GM18502 (cell line): ENCODE measurements around the gene GCNA.

Experiments
- ATAC-seq: cut with Tn5 transposase; IDR thresholded peaks from one replicate; pipeline ENCODE4 v1.9.1; 2021; ENCODE audit warnings: mild to moderate bottlenecking; ENCODE audit not compliant: unreplicated experiment, poor library complexity

The GCNA gene

GRCh38 chrX:71612256-71612655 is 34.0 kb downstream of the GCNA start:
- ATAC-seq: no peak

GRCh38 chrX:71615056-71615455 is 36.8 kb downstream of the GCNA start:
- no peak for ATAC-seq

GRCh38 chrX:71615954-71616353 is 37.7 kb downstream of the GCNA start:
- no peak for ATAC-seq

GRCh38 chrX:71616672-71617529 is 38.7 kb downstream of the GCNA start:
- ATAC-seq: no peak

GRCh38 chrX:71617742-71618141 is 39.5 kb downstream of the GCNA start:
- ATAC-seq: no peak

GRCh38 chrX:71618303-71618721 is 40.1 kb downstream of the GCNA start, which contains the start of gene CXCR3:
CXCR3 (minus strand) TSS chrX:71618511; CDS start chrX:71618449, 62 bp downstream.
- peak; percentile 63 for ATAC-seq

GRCh38 chrX:71618787-71619186 is 40.5 kb downstream of the GCNA start:
- no peak for ATAC-seq

GRCh38 chrX:71619193-71619592 is 41.0 kb downstream of the GCNA start:
- no peak for ATAC-seq

- no peak for ATAC-seq
Measured at GRCh38 chrX:71619986-71620385, 41.7 kb downstream of the GCNA start.

- no peak for ATAC-seq
Measured at GRCh38 chrX:71621603-71622002, 43.4 kb downstream of the GCNA start.

GRCh38 chrX:71622032-71622575 is 43.9 kb downstream of the GCNA start:
- ATAC-seq: no peak

- peak; percentile 57 for ATAC-seq
Measured at GRCh38 chrX:71622576-71623450, 44.6 kb downstream of the GCNA start.

- ATAC-seq: no peak
Measured at GRCh38 chrX:71623714-71624113, 45.5 kb downstream of the GCNA start.

- no peak for ATAC-seq
Measured at GRCh38 chrX:71625471-71625870, 47.2 kb downstream of the GCNA start.

GRCh38 chrX:71626576-71626975 is 48.3 kb downstream of the GCNA start:
- no peak for ATAC-seq

GRCh38 chrX:71627588-71628404 is 49.6 kb downstream of the GCNA start:
- no peak for ATAC-seq

GRCh38 chrX:71629467-71629866 is 51.2 kb downstream of the GCNA start:
- ATAC-seq: peak; percentile 80

- no peak for ATAC-seq
Measured at GRCh38 chrX:71632923-71633657, 54.9 kb downstream of the GCNA start.

GRCh38 chrX:71634366-71634765 is 56.1 kb downstream of the GCNA start:
- no peak for ATAC-seq
